Measurements from ENCODE around the gene SCN4B. TPM values are rescaled to one million over a fixed set of nuclear protein-coding genes. Genes with fewer than 3 reads are reported as not detected.

Gene SCN4B
- total RNA-seq, 1 donor from 2014 or later = 5.7 TPM

GRCh38 chr11:118084247-118084646 lies 68.4 kb downstream of the SCN4B start:
- FAIRE-seq (no peak), DNase-seq (ENCODE audit: low spot score in 2 of 2) (peak in 1 of 2 donors; percentile 35)

Other genes with a start within 250 kb of the SCN4B start
- 0.41 TPM for gene TMPRSS13, start 223.4 kb downstream of the SCN4B start, total RNA-seq
- gene IL10RA, start 166.4 kb downstream of the SCN4B start, total RNA-seq = 2.0 TPM
- gene TMPRSS4, start 75.7 kb downstream of the SCN4B start, total RNA-seq = not detected
- gene SMIM35, start 65.9 kb downstream of the SCN4B start, total RNA-seq = not detected
- 4.9 TPM for gene SCN2B, start 23.8 kb upstream of the SCN4B start, total RNA-seq
- 0.82 TPM for gene JAML, start 72.2 kb upstream of the SCN4B start, total RNA-seq
- gene MPZL3, start 99.5 kb upstream of the SCN4B start, total RNA-seq = 2.4 TPM
- gene MPZL2, start 111.5 kb upstream of the SCN4B start, total RNA-seq = 1.6 TPM
- gene CD3E, start 151.9 kb upstream of the SCN4B start, total RNA-seq = not detected
- gene CD3D, start 189.9 kb upstream of the SCN4B start, total RNA-seq = not detected
- gene CD3G, start 191.5 kb upstream of the SCN4B start, total RNA-seq = not detected
- 58.3 TPM for gene UBE4A, start 206.8 kb upstream of the SCN4B start, total RNA-seq
- gene ATP5MG, start 248.8 kb upstream of the SCN4B start, total RNA-seq = 76.2 TPM

Data from frontal cortex (tissue), 4 donors.